Stomach (tissue), 9 donors: ENCODE results near the gene CPN2. TPM values are rescaled to one million over a fixed set of nuclear protein-coding genes. Genes with fewer than 3 reads are reported as not detected.
A peak's percentile ranks its signal among the peaks of the same experiment; 100 is the strongest.

Source experiments
- DNase-seq, 2 donors: peaks; one replicate each; pipeline versions ENCODE4 v3.0.0 to v3.0.0-alpha.2; 2013 to 2019
- H3K27ac ChIP-seq, 5 donors: fragments of 200-600 bp in 4 of 5; sonication (generic) in 4 of 5; one replicate each; pipeline ENCODE4 v1.5.1; 2013 to 2019; ENCODE audit warnings: mild to moderate bottlenecking in 1 of 5, moderate library complexity in 1 of 5
- H3K27me3 ChIP-seq, 3 donors: fragments of 200-600 bp; sonication (generic); one replicate each; pipeline ENCODE4 v1.5.1; 2017 to 2019; ENCODE audit warnings: mixed run types in 1 of 3
- H3K36me3 ChIP-seq, 4 donors: fragments of 200-600 bp; sonication (generic); 1 replicate in 3 of 4; 2 replicates in 1 of 4; pipeline ENCODE4 v1.5.1; 2016 to 2019
- H3K4me1 ChIP-seq, 4 donors: fragments of 200-600 bp; sonication (generic); one replicate each; pipeline ENCODE4 v1.5.1; 2016 to 2019
- H3K4me3 ChIP-seq, 4 donors: fragments of 200-600 bp; sonication (generic) in 3 of 4; one replicate each; pipeline ENCODE4 v1.5.1; 2016 to 2019; ENCODE audit warnings: mild to moderate bottlenecking in 1 of 4
- H3K9me3 ChIP-seq, 4 donors: fragments of 200-600 bp; sonication (generic); one replicate each; pipeline ENCODE4 v1.5.1; 2016 to 2019
- EP300 ChIP-seq: sonication (generic); formaldehyde crosslinking; IDR thresholded peaks from one replicate; pipeline ENCODE4 v1.6.1; 2017; ENCODE audit warnings: antibody characterized with exemption
- POLR2A ChIP-seq, 4 donors: fragments of 450-650 bp; IDR thresholded peaks; one replicate each; pipeline ENCODE4 v1.6.1; 2016; ENCODE audit warnings: antibody characterized with exemption in 4 of 4, control low read depth in 2 of 4, mild to moderate bottlenecking in 1 of 4, moderate library complexity in 1 of 4
- POLR2AphosphoS5 ChIP-seq, 3 donors: sonication (generic); formaldehyde crosslinking; IDR thresholded peaks; one replicate each; pipeline ENCODE4 v1.6.1; 2016; ENCODE audit warnings: antibody characterized with exemption in 3 of 3
- WGBS, 5 donors: extraction: QIAGEN DNeasy Blood & Tissue Kit in 3 of 5; methylation state at CpG; one replicate each; pipeline versions ENCODE4 v1.1.5 to v1.1.7; 2013 to 2018; 5-methylcytosine and 5-hydroxymethylcytosine counted together
- intact Hi-C: fragments of 100-400 bp; cut with DNase I; formaldehyde crosslinking; loops from one replicate; pipeline ENCODE4 v1.15.1; 2023; ENCODE audit warnings: low total_unique reads
- polyA plus RNA-seq, 3 donors: library from polyadenylated mRNA; stranded (reverse); fragments of 200-250 nt; gene quantifications; one replicate each; pipeline ENCODE4 v1.2.3, GENCODE V29; 2013
- total RNA-seq, 5 donors: library from RNA; depleted of rRNA; stranded (reverse); fragments of >200 nt; gene quantifications; one replicate each; pipeline versions ENCODE4 v1.1.0 to v1.2.3, GENCODE V29; 2014 to 2016
- TF ChIP-seq, protein P1 (sequence below), 7 experiments: fragments of 450-650 bp in 4 of 7; fragments of 200-600 bp in 3 of 7; sonication (generic) in 3 of 7; IDR thresholded peaks; one replicate each; pipeline ENCODE4 v1.5.1; 2016 to 2019; ENCODE audit warnings: antibody characterized with exemption in 7 of 7, control low read depth in 2 of 7, mild to moderate bottlenecking in 1 of 7
- donor health status: healthy with polysubstance abuse.
- donor health status: Bipolar disorder and iron deficiency.
- donor health status: healthy.

The CPN2 gene
- total and polyA plus RNA-seq, 8 donors = not detected

GRCh38 chr3:194315088-194315964 lies 35.8 kb downstream of the CPN2 start:
- Histone ChIP-seq H3K27me3 (peaks cover 0 to 15% (median 7%) of the 10 kb centered on the region in 3 donors), H3K4me1 (peaks cover 12 to 58% (median 44%) of the 10 kb centered on the region in 4 donors), H3K9me3 (peaks cover 0 to 14% (median 11%) of the 10 kb centered on the region in 4 donors), H3K27ac (peak overlapping the region in 4 of 5 donors; percentile 54 to 80 (median 68)), H3K4me3 (peak overlapping the region; percentile 49 to 52 (median 50)), H3K36me3 (no peaks in the 10 kb centered on the region)
- intact Hi-C loops = loop anchor here (5.0 kb wide), 1 partner anchor 538 kb away; no protein-coding TSS in a partner anchor
- DNase-seq = peak; percentile 86 to 96
- TF ChIP-seq, protein P1, sequence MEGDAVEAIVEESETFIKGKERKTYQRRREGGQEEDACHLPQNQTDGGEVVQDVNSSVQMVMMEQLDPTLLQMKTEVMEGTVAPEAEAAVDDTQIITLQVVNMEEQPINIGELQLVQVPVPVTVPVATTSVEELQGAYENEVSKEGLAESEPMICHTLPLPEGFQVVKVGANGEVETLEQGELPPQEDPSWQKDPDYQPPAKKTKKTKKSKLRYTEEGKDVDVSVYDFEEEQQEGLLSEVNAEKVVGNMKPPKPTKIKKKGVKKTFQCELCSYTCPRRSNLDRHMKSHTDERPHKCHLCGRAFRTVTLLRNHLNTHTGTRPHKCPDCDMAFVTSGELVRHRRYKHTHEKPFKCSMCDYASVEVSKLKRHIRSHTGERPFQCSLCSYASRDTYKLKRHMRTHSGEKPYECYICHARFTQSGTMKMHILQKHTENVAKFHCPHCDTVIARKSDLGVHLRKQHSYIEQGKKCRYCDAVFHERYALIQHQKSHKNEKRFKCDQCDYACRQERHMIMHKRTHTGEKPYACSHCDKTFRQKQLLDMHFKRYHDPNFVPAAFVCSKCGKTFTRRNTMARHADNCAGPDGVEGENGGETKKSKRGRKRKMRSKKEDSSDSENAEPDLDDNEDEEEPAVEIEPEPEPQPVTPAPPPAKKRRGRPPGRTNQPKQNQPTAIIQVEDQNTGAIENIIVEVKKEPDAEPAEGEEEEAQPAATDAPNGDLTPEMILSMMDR (IDR thresholded peaks at IDR 0.05) = peak in 5 of 7 experiments; percentile 83 to 93 (median 88)
- TF ChIP-seq EP300 = peak; percentile 54
- peak in 2 of 3 donors; percentile 1 to 68 for TF ChIP-seq POLR2AphosphoS5 (IDR thresholded peaks at IDR 0.05)
- TF ChIP-seq POLR2A (IDR thresholded peaks at IDR 0.05) = no peak
- WGBS, 5 donors = 2 to 5% (median 3%) methylated on average over 17 to 54 of the region's 54 CpGs

- TF ChIP-seq POLR2A (IDR thresholded peaks at IDR 0.05) (no peak), POLR2AphosphoS5 (IDR thresholded peaks at IDR 0.05) (no peak), EP300 (no peak)
- TF ChIP-seq, protein P1 (IDR thresholded peaks at IDR 0.05) = no peak
- Histone ChIP-seq H3K4me1 (peaks cover 6 to 50% (median 37%) of the 10 kb centered on the region in 4 donors), H3K4me3 (no peak overlapping the region), H3K36me3 (no peaks in the 10 kb centered on the region), H3K9me3 (peaks cover 0 to 14% (median 11%) of the 10 kb centered on the region in 4 donors), H3K27me3 (peaks cover 0 to 15% (median 7%) of the 10 kb centered on the region in 3 donors), H3K27ac (peak overlapping the region in 3 of 5 donors; percentile 57 to 80 (median 80))
- no peak for DNase-seq
- intact Hi-C loops = loop anchor here (5.0 kb wide), 1 partner anchor 537 kb away; no protein-coding TSS in a partner anchor
- 81 to 92% (median 83%) methylated on average over 13 of the region's 13 CpGs for WGBS, 5 donors
Observed at GRCh38 chr3:194314388-194315068, 36.6 kb downstream of the CPN2 start.

- WGBS, 5 donors = 58 to 69% (median 66%) methylated on average over 13 to 15 of the region's 15 CpGs
- Histone ChIP-seq H3K4me3 (no peak overlapping the region), H3K27ac (peak overlapping the region in 3 of 5 donors; percentile 56 to 80 (median 75)), H3K27me3 (peaks cover 0 to 15% (median 7%) of the 10 kb centered on the region in 3 donors), H3K9me3 (peaks cover 0 to 7% (median 4%) of the 10 kb centered on the region in 4 donors), H3K36me3 (no peaks in the 10 kb centered on the region), H3K4me1 (peaks cover 6 to 50% (median 37%) of the 10 kb centered on the region in 4 donors)
- no peak for TF ChIP-seq POLR2A (IDR thresholded peaks at IDR 0.05)
- TF ChIP-seq EP300 = no peak
- TF ChIP-seq, protein P1 (IDR thresholded peaks at IDR 0.05) = no peak
- no peak for TF ChIP-seq POLR2AphosphoS5 (IDR thresholded peaks at IDR 0.05)
- intact Hi-C loops = no loop called here
- peak in 1 of 2 donors; percentile 66 for DNase-seq
Observed at GRCh38 chr3:194313560-194314387, 37.4 kb downstream of the CPN2 start.
